Large intestine (tissue), 3 donors: ENCODE results near the gene ARHGAP26. TPM values are rescaled to one million over a fixed set of nuclear protein-coding genes. Genes with fewer than 3 reads are reported as not detected.
A peak's percentile ranks its signal among the peaks of the same experiment; 100 is the strongest.

Experiments used
- DNase-seq, 2 donors: peaks; one replicate each; pipeline versions ENCODE4 v3.0.0 to v3.0.0-alpha.2; 2013
- H3K27ac ChIP-seq: one replicate; pipeline ENCODE4 v1.5.1; 2013; ENCODE audit warnings: low read length
- H3K27me3 ChIP-seq: 2 replicates; pipeline ENCODE4 v1.6.1; 2013; ENCODE audit warnings: low read length; ENCODE audit not compliant: control insufficient read depth, insufficient read depth
- H3K36me3 ChIP-seq: 2 replicates; pipeline ENCODE4 v1.6.1; 2013; ENCODE audit warnings: low read length; ENCODE audit not compliant: control insufficient read depth, insufficient read depth
- H3K4me1 ChIP-seq: one replicate; pipeline ENCODE4 v1.6.1; 2013; ENCODE audit warnings: low read length; ENCODE audit not compliant: control insufficient read depth, insufficient read depth
- H3K4me3 ChIP-seq: one replicate; pipeline ENCODE4 v1.5.1; 2013; ENCODE audit warnings: low read length
- H3K9me3 ChIP-seq: one replicate; pipeline ENCODE4 v1.6.1; 2013; ENCODE audit warnings: mild to moderate bottlenecking, low read depth, low read length, moderate library complexity; ENCODE audit not compliant: control insufficient read depth
- WGBS: methylation state at CpG from one replicate; pipeline ENCODE4 v1.1.5; 2013; ENCODE audit warnings: low lambda C conversion rate; ENCODE audit not compliant: insufficient coverage; 5-methylcytosine and 5-hydroxymethylcytosine counted together
- polyA plus RNA-seq: library from polyadenylated mRNA; unstranded; fragments of 120-200 nt; gene quantifications from one replicate; pipeline ENCODE4 v1.2.1, GENCODE V29; 2013

ARHGAP26 gene
- polyA plus RNA-seq, 1 donor, result 31.8 TPM

DNA sequence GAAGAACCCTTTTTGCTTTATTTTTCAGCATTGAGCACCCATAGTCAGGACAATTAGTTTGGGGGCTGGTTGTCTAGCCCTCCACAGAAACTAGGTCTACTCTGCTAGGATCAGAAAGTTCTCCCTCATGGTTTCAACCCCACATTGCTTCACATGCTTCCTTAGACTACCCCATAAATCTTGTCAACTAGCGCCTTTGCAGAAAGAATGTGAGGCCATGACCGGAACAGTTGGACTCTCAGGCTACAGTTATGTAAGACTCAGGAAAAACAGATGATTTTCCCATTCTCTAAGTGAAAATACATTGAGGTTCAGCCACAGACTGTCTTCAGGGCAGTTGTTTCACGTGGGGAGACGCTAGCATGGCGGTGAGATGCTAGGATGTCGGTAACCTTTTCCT is 377.7 kb downstream of the ARHGAP26 start:
- Histone ChIP-seq H3K27me3 (no peaks in the 10 kb centered on the region), H3K4me3 (no peak overlapping the region), H3K4me1 (no peaks in the 10 kb centered on the region), H3K36me3 (peaks cover 27% of the 10 kb centered on the region), H3K9me3 (no peaks in the 10 kb centered on the region), H3K27ac (no peak overlapping the region)
- no CpG with 5 or more reads among the region's 6 CpGs for WGBS
- DNase-seq, result no peak

DNA sequence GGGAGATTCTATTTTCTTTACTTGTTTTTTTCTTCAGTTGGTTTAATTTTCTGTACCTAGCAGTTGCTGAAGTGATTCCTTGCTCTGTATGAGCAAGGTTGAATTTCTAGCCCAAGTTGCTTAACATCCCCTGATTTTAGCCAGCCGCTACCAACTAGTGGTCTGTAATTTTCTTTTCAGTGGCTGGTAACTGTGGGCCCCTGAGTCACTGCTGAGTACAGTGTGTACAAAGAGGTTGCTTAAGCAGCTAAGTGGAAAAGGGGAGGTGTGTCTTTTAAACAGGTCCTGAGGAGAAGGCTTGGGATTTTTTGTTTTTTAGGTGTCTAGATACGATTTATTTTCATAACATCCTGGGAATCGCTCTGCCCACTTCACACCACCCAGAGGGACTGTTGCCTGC is 378.6 kb downstream of the ARHGAP26 start:
- WGBS, result 100% methylated on average over 1 of the region's 3 CpGs

DNA sequence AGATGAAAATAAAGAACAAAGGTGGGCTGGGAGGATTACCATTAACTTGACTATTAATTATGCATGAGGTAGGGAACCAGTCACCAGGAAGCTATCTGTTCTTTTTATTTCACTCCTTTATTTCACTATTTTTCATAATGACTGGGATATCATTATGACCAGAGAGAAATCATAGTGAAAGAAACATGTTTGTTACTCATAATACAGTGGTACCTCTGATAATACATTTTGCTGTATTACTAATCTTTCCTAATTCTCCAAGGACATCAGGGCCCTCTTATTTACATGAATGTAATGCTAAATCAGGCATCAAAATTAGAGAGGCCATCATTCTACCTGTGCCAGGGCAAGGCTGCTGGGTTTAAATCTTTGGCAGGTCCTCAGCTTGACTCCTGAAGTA is 379.6 kb downstream of the ARHGAP26 start:
- Histone ChIP-seq H3K27me3 (no peaks in the 10 kb centered on the region), H3K4me1 (no peaks in the 10 kb centered on the region), H3K27ac (no peak overlapping the region), H3K9me3 (no peaks in the 10 kb centered on the region), H3K4me3 (no peak overlapping the region), H3K36me3 (peaks cover 24% of the 10 kb centered on the region)
- DNase-seq, result no peak

More for the DNA sequence above, 378.6 kb downstream of the ARHGAP26 start:
- Histone ChIP-seq H3K4me1 (no peaks in the 10 kb centered on the region), H3K9me3 (no peaks in the 10 kb centered on the region), H3K27me3 (no peaks in the 10 kb centered on the region), H3K4me3 (no peak overlapping the region), H3K27ac (no peak overlapping the region), H3K36me3 (peaks cover 24% of the 10 kb centered on the region)
- no peak for DNase-seq

DNA sequence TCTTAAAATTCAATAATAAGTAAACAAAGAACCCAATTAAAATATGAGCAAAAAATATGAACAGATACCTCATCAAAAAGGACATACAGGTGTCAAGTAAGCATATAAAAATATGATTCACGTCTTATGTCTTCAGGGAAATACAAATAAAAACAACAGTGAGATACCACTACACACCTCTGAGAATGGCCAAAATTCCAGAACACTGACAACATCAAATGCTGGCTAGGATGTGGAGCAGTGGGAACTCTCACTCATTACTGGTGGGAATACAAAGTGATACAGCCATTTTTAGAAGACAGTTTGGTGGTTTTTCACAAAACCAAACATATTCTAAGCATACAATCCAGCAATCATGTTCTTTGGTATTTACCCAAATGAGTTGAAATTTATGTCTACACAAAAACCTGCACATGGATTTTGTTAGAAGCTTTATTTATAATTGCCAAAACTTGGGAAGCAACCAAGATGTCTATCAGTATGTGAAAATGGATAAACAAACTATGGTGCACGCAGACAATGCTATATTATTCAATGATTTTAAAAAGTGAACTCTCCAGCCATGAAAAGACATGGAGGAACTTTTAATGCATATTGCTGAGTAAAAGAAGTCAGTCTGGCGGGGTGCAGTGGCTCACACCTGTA is 381.0 kb downstream of the ARHGAP26 start:
- no peaks in the 10 kb centered on the region for H3K4me1 ChIP-seq
- H3K9me3 ChIP-seq, result no peaks in the 10 kb centered on the region
- peaks cover 24% of the 10 kb centered on the region for H3K36me3 ChIP-seq
- no peak overlapping the region for H3K27ac ChIP-seq
- no peaks in the 10 kb centered on the region for H3K27me3 ChIP-seq
- H3K4me3 ChIP-seq, result no peak overlapping the region
- no peak for DNase-seq
- WGBS, result 100% methylated on average over 1 of the region's 3 CpGs

DNA sequence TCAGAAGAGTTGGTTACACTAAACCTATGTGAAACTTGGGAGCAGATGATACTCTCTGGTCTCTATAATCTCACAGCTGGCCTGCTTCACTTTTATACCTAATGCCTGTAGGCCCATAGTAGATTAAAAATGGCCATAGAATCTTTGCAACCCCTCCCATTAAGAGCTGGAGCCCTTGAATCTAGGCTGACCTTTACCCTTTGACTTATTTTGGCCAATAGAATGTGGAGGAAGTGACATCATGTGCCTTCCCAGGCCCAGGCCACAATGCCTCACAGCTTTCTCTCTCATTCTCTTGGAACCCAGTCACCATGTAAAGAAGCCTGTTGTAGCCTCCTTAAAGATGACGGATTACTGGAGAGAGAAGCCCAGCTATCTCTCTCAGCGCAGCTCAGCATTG is 382.3 kb downstream of the ARHGAP26 start:
- Histone ChIP-seq H3K4me1 (no peaks in the 10 kb centered on the region), H3K36me3 (peaks cover 22% of the 10 kb centered on the region), H3K27ac (no peak overlapping the region), H3K9me3 (no peaks in the 10 kb centered on the region), H3K27me3 (no peaks in the 10 kb centered on the region), H3K4me3 (no peak overlapping the region)
- no peak for DNase-seq
- WGBS, result 100% methylated on average over 1 of the region's 2 CpGs

DNA sequence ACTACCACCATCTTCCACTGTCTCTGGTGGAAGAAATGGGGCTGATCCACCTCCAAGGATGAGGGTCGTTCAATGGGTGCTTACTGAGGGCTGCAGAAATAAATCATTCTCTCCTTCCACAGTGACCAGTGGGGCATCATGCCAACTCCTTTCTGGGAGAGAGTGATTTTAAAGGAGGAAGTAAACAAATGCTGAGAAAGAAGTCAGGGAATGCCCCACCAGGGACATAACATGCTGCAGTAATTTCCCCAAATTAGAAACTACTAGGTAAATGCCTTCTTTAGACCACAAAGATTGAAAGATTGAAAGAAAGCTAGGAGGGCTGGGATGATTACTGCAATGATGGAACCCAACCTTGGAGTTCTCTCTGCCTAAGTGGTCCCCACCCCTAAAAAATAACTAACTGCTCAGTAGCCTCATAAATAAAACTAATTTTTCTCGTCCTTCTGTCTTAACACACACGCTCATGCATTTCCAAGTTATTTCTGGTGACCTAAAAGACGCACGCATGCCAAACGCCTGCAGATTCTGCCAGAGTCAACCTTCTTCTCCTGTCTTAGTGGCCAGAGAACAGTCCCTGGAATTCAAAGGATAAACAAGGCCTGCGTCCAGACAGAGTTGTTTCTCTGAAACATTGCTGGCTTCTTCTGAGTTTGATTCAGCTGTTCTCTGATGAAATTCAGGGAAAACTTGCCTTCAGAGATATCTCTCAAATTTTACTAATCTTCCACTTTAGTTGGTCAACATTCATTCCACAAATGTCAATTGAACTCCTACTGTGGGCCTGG is 383.3 kb downstream of the ARHGAP26 start:
- H3K4me1 ChIP-seq, result no peaks in the 10 kb centered on the region
- no peaks in the 10 kb centered on the region for H3K9me3 ChIP-seq
- no peak overlapping the region for H3K27ac ChIP-seq
- 79% methylated on average over 2 of the region's 7 CpGs for WGBS
- H3K27me3 ChIP-seq, result no peaks in the 10 kb centered on the region
- peak in 1 of 2 donors; percentile 32 for DNase-seq
- no peak overlapping the region for H3K4me3 ChIP-seq
- H3K36me3 ChIP-seq, result peaks cover 13% of the 10 kb centered on the region

DNA sequence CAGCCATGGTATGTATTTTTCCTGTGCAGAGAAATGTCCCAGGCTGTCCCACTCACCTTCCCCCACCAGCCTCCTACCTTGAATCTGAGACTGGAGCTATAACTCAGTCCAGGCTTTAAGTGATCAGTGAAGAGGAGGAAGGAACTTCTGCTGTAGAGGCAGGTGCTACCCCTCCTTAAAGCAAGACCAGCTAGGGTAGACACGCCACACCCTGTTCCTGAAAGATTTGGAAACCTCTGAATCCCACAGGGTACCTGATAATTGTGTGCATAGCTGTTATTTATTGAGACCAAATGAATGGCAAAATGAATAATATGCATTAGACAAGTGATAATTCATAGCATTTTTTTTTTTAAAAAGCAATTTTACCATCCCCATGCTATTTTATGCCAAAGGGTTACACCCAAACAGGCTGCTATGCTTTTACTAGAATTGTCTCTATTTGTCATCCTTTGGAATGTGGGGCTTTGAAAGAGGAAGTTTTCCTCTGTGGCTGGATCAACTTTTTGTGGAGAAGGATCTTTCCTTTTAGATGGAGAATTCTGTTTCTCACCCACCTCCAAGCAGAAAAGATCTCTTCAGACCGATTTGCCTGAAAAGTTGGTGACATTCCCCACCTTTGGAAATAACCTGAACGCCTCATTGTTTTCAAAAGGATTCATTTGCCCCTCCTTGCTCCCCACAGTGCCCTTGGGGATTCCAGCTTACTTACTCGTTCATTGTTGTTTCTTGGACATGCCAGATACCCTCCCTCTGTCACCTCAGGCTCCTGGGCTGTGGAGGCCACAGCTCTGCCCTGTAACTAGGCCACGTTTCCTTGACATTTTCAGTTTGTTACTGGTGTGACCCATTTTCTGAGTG is 384.6 kb downstream of the ARHGAP26 start:
- H3K27me3 ChIP-seq, result no peaks in the 10 kb centered on the region
- no peak for DNase-seq
- no peak overlapping the region for H3K27ac ChIP-seq
- no peaks in the 10 kb centered on the region for H3K4me1 ChIP-seq
- no peaks in the 10 kb centered on the region for H3K9me3 ChIP-seq
- H3K4me3 ChIP-seq, result no peak overlapping the region
- WGBS, result 100% methylated on average over 1 of the region's 5 CpGs
- peaks cover 7% of the 10 kb centered on the region for H3K36me3 ChIP-seq

DNA sequence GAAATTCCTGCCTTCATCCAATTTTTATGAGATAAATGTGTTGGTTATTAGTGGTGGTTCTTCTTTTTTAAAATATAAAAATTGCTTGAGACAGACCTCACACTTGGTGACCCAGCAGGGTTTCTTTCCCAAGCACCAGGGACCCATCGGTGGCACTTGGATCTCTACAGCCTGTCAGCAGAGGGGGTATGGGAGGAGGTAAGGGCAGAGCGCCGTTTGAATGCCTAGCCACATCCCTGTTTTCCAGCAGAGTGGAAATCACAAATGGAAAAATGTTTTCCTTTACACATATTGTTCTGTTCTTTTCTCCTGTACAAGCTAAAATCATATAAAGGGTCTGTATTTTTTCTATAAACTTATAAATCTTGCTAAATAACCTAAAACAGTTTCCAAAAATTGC is 385.3 kb downstream of the ARHGAP26 start:
- no peaks in the 10 kb centered on the region for H3K4me1 ChIP-seq
- no peaks in the 10 kb centered on the region for H3K9me3 ChIP-seq
- DNase-seq, result no peak
- H3K4me3 ChIP-seq, result no peak overlapping the region
- H3K36me3 ChIP-seq, result peaks cover under 1% of the 10 kb centered on the region
- no CpG with 5 or more reads among the region's 3 CpGs for WGBS
- H3K27me3 ChIP-seq, result no peaks in the 10 kb centered on the region
- no peak overlapping the region for H3K27ac ChIP-seq

DNA sequence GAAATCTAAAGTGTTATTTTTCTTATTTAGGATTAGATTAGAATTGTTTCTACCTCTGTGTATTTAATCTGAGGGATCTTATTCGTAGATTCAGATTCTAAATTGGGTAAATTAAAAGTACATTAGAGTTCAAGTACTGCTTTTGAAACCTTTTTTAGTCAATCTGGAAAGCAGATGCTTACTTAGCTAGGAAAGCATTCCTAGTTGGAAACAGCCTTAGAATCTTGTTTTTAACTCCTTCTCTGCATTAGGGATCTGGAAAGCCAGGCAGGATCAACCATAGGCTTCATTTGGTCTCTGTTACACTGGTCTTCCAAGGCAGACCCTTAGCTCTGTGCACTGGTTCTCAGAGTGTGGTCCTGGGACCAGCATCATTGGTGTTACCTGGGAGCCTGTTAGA is 385.9 kb downstream of the ARHGAP26 start:
- Histone ChIP-seq H3K4me3 (no peak overlapping the region), H3K27me3 (no peaks in the 10 kb centered on the region), H3K36me3 (no peaks in the 10 kb centered on the region), H3K27ac (no peak overlapping the region), H3K9me3 (no peaks in the 10 kb centered on the region), H3K4me1 (no peaks in the 10 kb centered on the region)
- DNase-seq, result no peak
- no CpG with 5 or more reads among the region's 1 CpG for WGBS

DNA sequence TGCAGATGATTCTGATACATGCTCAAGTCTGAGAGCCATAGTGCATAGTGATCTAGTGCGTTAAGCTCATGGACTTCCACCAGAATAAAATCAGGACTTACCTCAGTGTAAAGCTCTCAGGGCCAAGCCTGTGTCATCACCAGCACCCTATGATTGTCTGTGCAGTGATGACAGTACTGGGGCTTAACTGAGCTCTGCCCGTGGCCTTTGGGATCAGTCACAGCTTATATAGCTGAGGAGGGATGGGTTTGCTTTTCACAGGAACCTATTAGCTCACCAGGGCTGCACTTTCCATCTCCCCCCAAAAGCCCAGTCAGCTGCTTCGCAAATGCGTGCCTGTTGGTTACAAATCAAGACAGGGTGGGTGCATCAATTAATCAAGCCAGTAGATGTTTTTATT is 386.4 kb downstream of the ARHGAP26 start:
- H3K27ac ChIP-seq, result no peak overlapping the region
- H3K4me1 ChIP-seq, result no peaks in the 10 kb centered on the region

More for the DNA sequence above, 386.4 kb downstream of the ARHGAP26 start:
- DNase-seq, result no peak
- no CpG with 5 or more reads among the region's 4 CpGs for WGBS
- no peaks in the 10 kb centered on the region for H3K27me3 ChIP-seq
- H3K9me3 ChIP-seq, result no peaks in the 10 kb centered on the region
- no peak overlapping the region for H3K4me3 ChIP-seq
- H3K36me3 ChIP-seq, result no peaks in the 10 kb centered on the region
